Activated T-helper 1 cell treated with anti-CD3 and anti-CD28 coated beads, Interleukin-2, amount 50 U/mL, for 16 hours (primary cell): ENCODE results near the gene RHOBTB3.
A peak's percentile ranks its signal among the peaks of the same experiment; 100 is the strongest.
"Not testable (repeated sequence)": the region's sequence is repeated elsewhere in the genome, so short reads cannot be mapped to it uniquely, and the experiment has no call there.

ENCODE experiments used
- DNase-seq, 2 donors: peaks; one replicate each; pipeline ENCODE4 v3.0.0-alpha.2; 2020; ENCODE audit warnings: low read depth in 1 of 2, low spot score in 1 of 2

The RHOBTB3 gene, protein sequence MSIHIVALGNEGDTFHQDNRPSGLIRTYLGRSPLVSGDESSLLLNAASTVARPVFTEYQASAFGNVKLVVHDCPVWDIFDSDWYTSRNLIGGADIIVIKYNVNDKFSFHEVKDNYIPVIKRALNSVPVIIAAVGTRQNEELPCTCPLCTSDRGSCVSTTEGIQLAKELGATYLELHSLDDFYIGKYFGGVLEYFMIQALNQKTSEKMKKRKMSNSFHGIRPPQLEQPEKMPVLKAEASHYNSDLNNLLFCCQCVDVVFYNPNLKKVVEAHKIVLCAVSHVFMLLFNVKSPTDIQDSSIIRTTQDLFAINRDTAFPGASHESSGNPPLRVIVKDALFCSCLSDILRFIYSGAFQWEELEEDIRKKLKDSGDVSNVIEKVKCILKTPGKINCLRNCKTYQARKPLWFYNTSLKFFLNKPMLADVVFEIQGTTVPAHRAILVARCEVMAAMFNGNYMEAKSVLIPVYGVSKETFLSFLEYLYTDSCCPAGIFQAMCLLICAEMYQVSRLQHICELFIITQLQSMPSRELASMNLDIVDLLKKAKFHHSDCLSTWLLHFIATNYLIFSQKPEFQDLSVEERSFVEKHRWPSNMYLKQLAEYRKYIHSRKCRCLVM

DNA sequence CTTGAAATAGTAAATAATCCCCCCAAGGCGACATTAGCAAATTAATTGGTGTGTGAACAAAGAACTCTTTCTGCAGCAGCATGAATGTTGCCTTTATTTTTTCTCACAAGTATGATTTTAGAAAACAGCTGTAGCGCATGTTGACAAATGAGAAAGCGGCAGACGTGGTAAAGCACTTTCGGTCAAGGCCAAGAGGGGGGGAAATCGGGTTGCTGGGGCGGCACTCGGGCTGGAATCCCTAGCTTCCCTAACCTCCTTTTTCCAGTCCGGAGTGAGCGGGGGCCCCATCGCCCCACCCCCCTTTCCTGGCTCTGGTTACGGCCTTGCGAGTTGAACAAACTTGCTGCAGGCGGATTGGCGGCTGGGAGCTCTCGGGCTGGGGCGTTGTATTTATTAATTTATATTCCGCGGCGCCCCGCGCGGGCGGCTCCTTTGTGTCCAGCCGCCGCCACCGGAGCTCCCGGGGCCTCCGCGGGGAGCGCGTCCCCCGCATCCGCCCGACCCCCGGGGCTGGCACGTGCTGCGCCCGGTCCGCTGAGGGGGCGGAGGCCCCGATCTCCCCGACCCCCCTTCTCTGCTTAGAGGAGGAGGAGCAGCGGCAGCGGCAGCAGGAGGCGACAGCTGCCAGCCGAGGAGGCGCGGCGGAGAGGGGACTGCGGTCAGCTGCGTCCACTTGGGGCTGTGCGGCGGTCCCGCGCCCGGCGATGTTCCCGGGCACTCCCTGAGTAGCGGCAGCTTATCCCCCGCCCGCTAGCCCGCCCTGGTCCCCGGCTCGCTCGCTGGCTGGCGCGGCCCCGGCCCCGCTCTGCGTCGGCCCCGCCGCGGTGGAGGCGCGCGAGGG is at the start of gene RHOBTB3:
Gene RHOBTB3 (plus strand): TSS at position 607 of the 841 bp plus-strand sequence. CDS start 347 bp downstream, outside the sequence.
- DNase-seq = peak in 1 of 2 donors; percentile 2

DNA sequence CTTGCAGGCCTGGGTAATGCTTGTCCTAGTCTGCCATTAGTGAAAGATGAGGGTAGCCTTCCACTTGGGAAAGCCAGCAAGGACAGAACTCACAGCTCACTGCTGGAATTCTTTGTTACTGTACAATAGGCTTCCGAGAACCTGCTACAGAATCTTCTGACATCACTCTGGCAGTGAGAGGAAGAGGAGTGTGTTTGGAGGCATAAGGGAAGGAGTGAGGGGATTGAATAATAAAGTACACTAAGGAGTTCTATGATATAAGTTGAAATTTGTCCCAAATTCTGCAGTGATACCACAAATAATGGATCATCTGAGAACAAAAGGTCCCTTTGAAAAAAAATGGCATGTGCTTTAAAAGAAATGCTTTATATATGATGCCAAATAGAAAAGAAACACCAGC is 48.2 kb upstream of the RHOBTB3 start, which contains the start of gene SPATA9:
Gene SPATA9 (minus strand): TSS at position 101 of the 400 bp plus-strand sequence. CDS start 137 bp downstream, outside the sequence.
- DNase-seq = no peak

DNA sequence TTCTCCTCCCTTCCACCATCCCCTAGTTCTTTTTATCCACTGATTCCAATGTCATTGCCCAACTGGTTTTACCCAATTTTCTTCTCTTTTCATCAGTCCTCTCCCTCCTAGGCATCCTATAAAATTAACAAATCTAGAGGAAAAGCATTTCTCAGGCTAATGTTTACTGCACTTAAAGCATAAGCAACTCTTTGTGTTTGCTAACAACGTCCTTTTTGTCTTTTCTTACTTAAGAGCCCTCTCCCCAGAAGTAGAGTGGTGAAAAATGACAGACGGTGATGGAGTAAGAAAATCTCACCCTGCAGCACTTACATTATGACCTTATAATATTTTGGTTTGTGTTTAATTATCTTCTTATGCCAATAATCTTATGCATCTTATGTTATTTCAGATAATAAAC is 46.8 kb upstream of the RHOBTB3 start:
- no peak for DNase-seq

DNA sequence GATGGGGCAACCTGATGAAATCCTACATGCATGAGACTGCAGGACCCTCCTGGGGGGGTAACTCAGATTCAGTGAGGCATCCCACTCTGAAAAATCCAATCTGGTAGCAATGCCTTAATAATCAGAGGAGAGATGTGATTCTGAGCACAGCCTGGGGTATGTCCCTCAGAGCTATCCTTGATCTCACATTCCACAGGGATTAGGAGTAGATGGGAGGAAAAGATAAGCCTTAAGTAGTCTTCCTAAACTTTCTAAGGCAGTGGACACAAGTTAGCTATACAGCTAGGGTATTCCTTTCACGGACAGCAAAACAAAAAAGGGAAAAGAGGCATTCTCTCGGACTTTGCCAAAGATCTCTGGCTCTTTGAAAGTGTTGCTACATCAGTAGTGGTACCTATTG is 44.5 kb upstream of the RHOBTB3 start:
- no peak for DNase-seq

DNA sequence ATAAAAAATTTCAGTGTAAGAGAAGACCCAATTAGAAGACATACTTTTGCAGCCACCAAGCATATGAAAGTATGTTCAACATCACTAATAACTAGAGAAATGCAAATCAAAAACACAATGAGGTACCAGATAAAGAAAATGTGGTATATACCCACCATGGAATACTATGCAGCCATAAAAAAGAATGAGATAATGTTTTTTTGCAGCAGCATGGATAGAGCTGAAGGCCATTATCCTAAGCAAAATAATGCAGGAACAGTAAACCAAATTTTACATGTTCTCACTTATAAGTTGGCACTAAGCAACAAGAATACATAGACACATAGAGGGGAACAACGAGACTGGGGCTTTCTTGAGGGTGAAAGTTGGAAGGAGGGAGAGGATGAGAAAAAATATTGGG is 41.5 kb upstream of the RHOBTB3 start:
- DNase-seq = no peak

DNA sequence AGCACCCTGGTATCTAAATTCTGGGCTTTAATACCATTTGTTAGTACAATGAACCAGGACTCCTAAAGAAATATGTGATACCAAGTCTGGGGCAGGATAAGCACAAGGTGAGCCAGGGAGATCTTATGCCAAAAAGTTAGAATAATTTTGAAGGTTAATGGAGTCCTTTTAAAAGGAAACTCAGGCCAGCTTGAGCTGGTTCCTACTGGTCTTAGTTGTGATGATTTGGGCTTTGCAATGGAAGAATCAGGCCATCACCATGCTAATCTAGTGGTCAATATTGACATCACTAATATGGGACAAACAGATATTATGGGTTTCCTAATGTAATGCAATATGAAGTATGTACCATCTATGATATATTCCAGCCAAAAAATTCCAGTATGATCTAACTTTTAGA is 40.8 kb upstream of the RHOBTB3 start:
- no peak for DNase-seq

DNA sequence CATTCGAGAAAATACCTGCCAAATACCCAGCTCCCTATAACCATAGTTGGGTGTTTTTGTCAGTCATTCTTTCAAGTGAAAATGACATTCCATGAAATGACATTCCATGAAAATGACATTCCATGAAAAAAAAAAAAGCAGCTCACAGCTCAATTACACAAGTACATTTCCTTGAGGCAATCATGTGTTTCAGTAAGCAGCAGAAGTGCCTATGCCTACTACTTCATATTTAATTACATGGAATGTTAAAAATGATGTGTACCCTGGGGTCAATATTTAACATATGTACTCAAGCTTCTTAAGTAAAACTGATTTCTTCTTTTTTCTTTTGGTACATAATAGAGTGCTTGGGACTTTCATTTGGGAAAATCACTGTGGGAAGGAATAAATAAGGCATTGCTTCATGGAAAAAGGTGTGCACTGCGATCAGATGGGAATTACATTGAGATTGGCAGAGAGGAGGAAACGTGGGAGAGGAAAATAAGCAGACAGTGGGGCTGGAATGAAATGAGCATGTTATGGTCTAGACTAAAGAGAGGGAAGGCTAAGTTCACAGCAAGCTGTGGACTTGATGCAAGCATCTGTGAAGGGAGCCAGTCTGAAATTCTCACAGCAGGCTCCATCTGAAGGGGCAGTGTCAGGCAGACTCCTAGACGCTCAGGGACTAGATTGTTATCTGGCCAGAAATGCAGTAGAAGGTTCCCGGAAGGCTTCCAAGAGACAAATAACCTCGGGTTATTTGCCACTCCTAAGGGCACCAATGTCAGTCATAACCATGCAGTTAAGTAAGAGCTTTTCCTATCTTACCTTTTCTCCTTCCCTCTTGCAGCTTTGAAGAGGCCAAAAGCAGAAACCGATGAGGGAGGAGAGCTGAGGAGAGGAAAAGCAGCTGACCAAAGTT is 33.1 kb upstream of the RHOBTB3 start:
- no peak for DNase-seq

DNA sequence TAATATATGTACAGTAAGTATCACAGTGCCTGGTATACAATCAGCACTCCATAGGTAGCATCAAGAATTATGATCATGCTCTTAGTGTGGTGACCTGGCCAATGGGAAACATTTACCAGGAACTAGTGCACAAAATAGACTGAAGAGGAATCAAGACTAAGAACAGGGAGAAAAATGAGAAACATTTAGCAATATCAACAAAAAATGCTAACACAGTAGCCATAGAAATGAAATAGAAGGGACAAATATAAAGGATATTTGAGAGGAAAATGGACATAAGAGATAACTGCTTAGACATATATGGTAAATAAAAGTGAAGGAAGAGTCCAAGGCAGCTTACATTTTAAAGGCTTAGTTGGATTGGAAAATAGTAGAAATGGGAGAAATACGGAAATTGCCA is 31.8 kb upstream of the RHOBTB3 start:
- no peak for DNase-seq

DNA sequence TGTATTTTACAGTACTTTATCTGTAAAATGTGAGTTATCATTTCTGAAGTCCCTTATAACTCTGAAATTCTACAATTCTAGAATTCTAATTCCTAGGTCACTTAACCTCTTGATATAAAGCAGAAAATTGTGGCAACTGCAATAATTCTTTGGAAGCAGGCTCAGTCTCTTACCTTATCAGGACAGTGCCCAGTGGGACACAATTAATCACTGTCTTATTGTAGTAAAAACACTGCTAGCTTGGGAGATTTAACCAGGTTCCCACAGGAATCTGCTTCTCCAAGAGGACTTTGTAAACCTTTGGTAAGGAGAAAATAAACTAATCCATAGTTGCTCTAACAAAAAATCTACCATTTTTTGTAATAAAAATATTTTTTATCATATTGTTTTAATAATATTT is 30.1 kb upstream of the RHOBTB3 start:
- DNase-seq = no peak

DNA sequence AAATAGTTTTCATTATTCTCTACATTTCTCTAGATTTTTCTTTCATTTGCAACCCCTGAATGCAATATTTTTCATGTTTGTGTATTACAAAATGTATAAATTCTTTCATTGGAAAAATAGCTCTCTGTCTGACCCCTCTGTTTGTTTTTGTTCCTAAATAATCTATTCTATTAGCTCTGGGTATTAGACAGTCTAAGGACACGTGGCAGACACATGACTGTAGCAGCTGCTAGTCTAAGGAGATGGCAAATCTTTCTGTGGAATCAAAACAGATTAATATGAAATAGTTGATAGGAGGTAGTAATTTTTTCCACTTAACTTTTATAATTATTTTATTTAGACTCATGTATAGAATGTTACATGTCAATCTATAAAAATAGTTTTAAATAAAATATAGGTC is 27.0 kb upstream of the RHOBTB3 start:
- DNase-seq = no peak

DNA sequence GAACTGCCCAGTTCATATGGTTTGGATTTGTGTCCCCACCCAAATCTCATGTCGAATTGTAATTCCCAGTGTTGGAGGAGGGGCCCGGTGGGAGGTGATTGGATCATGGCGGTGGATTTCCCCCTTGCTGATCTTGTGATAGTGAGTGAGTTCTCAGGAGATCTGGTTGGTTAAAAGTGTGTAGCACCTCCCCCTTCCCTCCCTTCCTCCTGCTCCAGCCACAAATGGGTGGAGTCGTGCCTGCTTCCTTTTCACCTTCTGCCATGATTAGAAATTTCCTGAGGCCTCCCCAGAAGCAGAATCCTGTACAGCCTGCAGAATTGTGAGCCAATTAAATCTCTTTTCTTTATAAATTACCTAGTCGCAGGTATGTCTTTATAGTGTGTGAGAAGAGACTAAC is 24.9 kb upstream of the RHOBTB3 start:
- not testable (repeated sequence) for DNase-seq

DNA sequence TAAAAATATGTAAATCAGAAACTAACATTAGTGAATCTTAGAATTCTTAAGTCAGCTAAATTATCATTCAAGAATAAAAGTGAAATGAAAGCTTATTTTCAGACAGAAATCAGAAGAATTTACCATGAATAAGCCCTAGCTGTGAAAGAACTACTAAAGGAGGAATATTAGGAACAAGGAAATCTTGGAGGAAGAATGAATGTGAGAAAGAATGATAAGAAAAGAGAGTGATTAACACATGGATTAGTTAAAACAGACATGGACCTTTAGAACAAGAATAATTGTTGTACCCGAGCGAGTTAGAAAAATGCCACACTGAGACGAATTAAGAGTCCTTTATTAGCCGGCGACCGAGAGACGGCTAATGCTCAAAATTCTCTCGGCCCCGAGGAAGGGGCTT is 24.1 kb upstream of the RHOBTB3 start:
- DNase-seq = no peak

DNA sequence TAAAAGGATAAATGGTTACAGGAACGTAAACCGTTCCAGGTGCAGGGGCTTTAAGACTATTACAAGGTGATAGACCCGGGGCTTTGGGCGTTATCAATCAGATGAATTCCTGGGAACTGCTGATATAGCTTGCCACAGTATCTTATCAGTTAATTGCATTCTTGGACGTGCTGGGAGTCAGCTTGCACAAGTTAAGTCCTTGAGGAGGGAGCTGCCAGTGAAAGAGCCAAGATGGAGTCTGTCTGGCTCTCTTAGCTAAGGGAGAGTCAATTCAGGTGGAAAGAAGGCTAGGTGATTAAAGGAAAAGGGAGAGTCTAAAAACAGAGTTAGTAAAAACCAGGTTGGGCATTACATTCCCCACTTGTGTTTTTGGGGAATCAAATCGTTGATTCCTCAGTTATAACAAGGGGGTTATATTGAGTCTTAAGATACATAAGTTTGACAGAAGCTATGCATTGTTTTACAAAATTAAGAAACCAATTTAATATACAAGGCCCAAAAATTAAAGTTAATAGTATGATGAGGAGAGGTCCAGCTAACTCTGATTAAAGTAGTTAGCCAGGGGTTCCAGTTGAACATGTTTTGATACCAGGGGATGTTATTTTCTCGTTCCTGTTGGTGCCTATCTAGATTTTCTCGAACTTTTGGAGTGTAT is 23.5 kb upstream of the RHOBTB3 start:
- not testable (repeated sequence) for DNase-seq

DNA sequence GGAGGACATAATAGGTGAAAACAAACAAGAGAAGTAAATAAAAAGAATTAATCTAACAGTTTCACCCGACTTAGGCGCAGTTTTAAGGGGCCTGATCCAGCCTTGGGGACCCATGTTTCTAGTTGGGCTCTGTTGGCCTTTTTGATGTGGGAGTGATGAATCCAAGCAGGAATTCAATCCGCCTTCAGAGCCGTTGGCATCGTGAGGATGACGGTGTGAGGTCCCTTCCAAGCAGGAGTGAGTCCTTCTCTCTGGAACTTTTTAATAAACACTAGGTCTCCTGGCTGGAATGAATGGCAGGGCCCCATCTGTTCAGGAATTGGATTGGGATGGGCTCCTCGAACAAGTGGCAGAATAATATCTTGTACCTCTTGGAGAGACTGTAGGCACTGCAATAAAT is 22.3 kb upstream of the RHOBTB3 start:
- no peak for DNase-seq

DNA sequence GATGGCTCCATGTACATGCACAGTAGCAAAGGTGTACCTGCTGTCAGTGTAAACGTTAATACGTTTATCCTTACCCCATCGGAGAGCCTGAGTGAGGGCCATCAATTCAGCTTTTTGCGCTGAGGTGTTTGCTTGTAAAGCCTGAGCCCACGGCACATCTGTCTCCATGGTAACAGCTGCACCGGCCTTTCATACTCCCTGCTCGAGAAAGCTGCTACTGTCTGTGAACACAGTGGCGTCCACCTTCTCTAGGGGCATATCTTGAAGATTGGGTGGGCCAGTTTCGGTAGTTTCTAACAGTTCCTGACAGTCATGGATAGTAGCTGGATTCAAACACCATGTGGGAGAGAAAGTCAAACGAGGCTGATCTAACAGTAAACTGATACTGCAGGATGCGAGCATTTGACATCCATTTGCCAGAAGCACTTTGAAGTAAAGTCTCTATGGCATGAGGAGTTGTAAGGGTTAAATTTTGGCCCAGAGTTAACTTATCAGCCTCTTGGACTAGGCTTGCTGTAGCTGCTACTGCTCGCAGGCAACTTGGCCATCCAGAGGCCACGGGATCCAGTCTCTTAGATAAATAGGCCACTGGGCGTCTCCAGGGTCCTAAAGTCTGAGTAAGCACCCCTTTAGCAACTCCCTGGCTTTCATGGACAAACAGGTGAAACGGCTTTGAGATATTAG is 21.0 kb upstream of the RHOBTB3 start:
- DNase-seq = no peak

DNA sequence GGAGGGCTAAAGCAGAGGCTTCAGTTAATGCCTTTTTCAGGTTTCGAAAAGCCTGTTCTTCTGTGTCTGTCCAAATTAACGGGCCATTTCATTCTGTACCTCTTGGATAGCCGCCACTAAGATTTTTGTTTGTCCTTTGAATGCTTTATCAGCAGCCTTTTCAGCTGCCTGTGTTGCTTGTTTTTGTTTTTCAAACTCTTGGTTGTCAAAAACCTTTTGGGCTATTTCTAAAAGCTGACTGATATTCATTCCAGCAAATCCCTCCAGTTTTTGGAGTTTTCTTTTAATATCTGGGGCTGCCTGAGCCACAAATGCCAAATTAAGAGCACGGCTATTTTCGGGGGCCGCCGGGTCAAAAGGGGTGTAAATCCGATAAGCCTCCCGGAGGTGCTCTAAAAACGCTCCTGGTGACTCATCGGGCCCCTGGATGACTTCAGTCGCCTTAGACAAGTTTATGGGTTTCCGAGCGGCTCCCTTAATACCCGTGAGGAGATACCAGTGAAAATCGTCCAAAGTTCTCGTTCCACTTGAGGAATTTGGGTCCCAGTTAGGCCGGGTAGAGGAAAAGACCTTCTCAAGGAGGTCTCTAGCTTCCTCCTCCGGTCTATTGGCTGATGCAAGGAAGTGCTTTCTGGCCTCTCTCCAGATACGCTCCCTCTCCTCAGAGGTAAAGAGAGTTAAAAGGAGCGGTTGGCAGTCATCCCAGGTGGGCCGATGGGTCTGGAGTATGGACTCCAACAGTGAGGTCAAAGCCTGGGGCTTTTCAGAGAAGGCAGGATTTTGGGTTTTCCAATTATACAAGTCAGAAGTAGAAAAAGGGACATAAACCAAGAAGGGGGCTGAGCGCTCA is 20.3 kb upstream of the RHOBTB3 start:
- not testable (repeated sequence) for DNase-seq

DNA sequence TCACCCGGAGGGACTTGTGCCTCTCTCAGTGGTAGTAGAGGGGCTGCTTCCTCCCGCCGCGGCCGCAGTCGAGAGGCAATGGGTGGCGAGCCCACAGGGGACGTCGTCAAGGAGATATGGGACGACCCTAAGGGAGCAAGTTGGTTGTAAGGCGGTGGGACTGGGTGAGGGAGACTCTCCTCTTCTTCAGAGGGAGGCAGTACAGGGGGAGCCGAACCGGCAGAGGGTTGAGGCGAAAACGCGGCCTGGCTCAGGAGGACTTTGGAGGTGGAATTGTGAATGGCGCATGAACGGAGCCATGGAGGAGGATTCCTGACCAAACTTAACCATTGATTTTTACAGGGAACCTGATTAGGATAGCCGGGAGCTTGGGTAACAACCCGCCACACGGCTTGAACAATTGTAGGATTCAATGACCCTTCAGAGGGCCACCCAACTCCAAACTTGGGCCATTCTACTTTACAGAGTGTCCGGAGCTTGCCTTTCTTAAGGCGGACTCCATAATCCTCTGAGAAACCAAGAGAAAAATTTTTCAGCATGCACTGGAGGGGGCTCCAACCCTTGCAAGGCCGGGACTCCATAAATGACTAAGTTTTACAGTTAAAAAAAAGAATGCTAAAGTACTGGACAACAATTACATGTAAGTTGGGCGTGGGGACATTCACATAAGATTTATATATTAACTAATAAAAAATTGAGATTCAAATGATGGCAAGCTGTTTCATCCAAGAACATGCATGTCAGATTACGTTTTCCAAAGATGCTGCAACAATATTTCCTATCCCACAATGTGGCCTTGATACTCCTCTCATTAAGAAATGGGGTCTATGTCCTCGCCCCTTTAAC is 19.4 kb upstream of the RHOBTB3 start:
- no peak for DNase-seq
